HEK293T (cell line): Measurements from ENCODE around the gene TFRC.

Experiments used
- ARNT ChIP-seq: fragments of 450-650 bp; IDR thresholded peaks from 2 replicates; pipeline ENCODE4 v1.6.1; 2017; ENCODE audit warnings: mild to moderate bottlenecking
- BHLHE40 ChIP-seq: fragments of 450-650 bp; IDR thresholded peaks from 2 replicates; pipeline ENCODE4 v1.6.1; 2016; ENCODE audit warnings: mild to moderate bottlenecking, moderate library complexity, borderline replicate concordance
- ELF4 ChIP-seq: fragments of 450-650 bp; IDR thresholded peaks from 2 replicates; pipeline ENCODE4 v1.6.1; 2017; ENCODE audit warnings: antibody characterized with exemption
- FOXA1 ChIP-seq: fragments of 450-650 bp; IDR thresholded peaks from 2 replicates; pipeline ENCODE4 v1.6.1; 2016; ENCODE audit warnings: mild to moderate bottlenecking
- FOXM1 ChIP-seq: fragments of 450-650 bp; IDR thresholded peaks from 2 replicates; pipeline ENCODE4 v1.6.1; 2017; ENCODE audit warnings: mild to moderate bottlenecking, borderline replicate concordance
- HDGF ChIP-seq: fragments of 450-650 bp; IDR thresholded peaks from 2 replicates; pipeline ENCODE4 v1.6.1; 2017; ENCODE audit warnings: antibody characterized with exemption, borderline replicate concordance
- L3MBTL2 ChIP-seq: fragments of 450-650 bp; conservative IDR thresholded peaks from 2 replicates; pipeline ENCODE4 v1.6.1; 2016; ENCODE audit warnings: mild to moderate bottlenecking
- LEF1 ChIP-seq: fragments of 450-650 bp; IDR thresholded peaks from 2 replicates; pipeline ENCODE4 v1.6.1; 2017; ENCODE audit warnings: mild to moderate bottlenecking, borderline replicate concordance
- NFRKB ChIP-seq: fragments of 450-650 bp; IDR thresholded peaks from 2 replicates; pipeline ENCODE4 v1.6.1; 2016; ENCODE audit warnings: mild to moderate bottlenecking, moderate library complexity
- SP1 ChIP-seq: fragments of 450-650 bp; IDR thresholded peaks from 2 replicates; pipeline ENCODE4 v1.6.1; 2017
- SUZ12 ChIP-seq: fragments of 450-650 bp; IDR thresholded peaks from 2 replicates; pipeline ENCODE4 v1.6.1; 2016; ENCODE audit warnings: mild to moderate bottlenecking
- ZNF384 ChIP-seq: fragments of 450-650 bp; IDR thresholded peaks from 2 replicates; pipeline ENCODE4 v1.6.1; 2016
- TF ChIP-seq, protein P1 (sequence below): fragments of 450-650 bp; IDR thresholded peaks from 2 replicates; pipeline ENCODE4 v1.6.1; 2016

DNA sequence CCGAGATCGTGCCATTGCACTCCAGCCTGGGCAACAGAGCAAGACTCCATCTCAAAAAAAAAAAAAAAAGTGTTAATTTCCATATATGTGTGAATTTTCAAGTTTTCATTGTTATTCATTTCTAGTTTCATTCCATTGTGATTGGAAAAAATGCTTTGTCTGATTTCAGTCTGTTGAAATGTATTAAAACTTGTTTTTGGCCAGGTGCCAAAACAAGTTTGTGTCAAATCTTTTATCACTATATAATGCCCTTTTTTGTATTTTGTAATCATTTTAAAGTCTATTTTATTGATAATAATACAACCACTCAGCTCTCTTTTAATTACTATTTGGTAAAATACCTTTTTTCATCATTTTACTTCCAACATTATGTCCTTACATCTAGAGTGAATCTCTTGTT, 42.5 kb downstream of the TFRC start:
- no peak for TF ChIP-seq NFRKB
- TF ChIP-seq LEF1, result no peak
- TF ChIP-seq FOXM1, result no peak
- no peak for TF ChIP-seq SUZ12
- TF ChIP-seq SP1, result no peak
- TF ChIP-seq, protein P1, sequence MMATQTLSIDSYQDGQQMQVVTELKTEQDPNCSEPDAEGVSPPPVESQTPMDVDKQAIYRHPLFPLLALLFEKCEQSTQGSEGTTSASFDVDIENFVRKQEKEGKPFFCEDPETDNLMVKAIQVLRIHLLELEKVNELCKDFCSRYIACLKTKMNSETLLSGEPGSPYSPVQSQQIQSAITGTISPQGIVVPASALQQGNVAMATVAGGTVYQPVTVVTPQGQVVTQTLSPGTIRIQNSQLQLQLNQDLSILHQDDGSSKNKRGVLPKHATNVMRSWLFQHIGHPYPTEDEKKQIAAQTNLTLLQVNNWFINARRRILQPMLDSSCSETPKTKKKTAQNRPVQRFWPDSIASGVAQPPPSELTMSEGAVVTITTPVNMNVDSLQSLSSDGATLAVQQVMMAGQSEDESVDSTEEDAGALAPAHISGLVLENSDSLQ, result no peak
- no peak for TF ChIP-seq HDGF
- no peak for TF ChIP-seq FOXA1
- TF ChIP-seq BHLHE40, result no peak
- TF ChIP-seq ELF4, result no peak
- no peak for TF ChIP-seq L3MBTL2
- no peak for TF ChIP-seq ZNF384
- no peak for TF ChIP-seq ARNT
